Measurements from ENCODE around the gene NPHP4. TPM values are rescaled to one million over a fixed set of nuclear protein-coding genes. Genes with fewer than 3 reads are reported as not detected.

Gene NPHP4
- polyA plus RNA-seq, 4 donors, result 1.4 to 10.0 (median 2.8) TPM

DNA sequence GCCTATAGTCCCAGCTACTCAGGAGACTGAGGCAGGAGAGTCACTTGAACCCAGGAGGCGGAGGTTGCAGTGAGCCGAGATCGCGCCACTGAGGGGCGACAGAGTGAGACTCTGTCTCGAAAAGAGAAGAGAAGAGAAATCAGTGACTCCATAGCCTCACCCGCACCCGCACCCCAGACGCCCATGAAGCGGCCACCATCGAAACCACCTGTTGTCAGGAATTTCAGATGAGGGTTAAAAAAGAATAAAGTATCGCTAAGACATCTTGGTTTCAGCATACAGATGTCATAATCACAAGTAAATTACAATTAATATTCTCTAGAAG is 47.4 kb downstream of the NPHP4 start:
- Histone ChIP-seq H3K36me3 (ENCODE audit: control insufficient read depth in 3 of 3, insufficient read depth in 2 of 3, low read depth in 1 of 3, low read length in 3 of 3) (peaks cover 0 to 35% (median 7%) of the 10 kb centered on the region in 3 donors), H3K9me3 (ENCODE audit: control insufficient read depth in 2 of 2, insufficient read depth in 1 of 2, low read depth in 1 of 2, low read length in 1 of 2) (no peaks in the 10 kb centered on the region), H3K27ac (ENCODE audit: low read depth in 1 of 3, low read length in 2 of 3) (no peak overlapping the region), H3K27me3 (ENCODE audit: control insufficient read depth in 3 of 3, insufficient read depth in 3 of 3, low read length in 3 of 3) (no peaks in the 10 kb centered on the region), H3K4me1 (ENCODE audit: control insufficient read depth in 3 of 3, insufficient read depth in 2 of 3, low read depth in 1 of 3, low read length in 2 of 3) (no peaks in the 10 kb centered on the region), H3K4me3 (ENCODE audit: low read depth in 1 of 3, low read length in 3 of 3) (no peak overlapping the region)
- DNase-seq (no peak), FAIRE-seq (no peak)
- whole genome bisulfite sequencing, 3 donors, result 94 to 98% (median 97%) methylated on average over 12 of the region's 12 CpGs

DNA sequence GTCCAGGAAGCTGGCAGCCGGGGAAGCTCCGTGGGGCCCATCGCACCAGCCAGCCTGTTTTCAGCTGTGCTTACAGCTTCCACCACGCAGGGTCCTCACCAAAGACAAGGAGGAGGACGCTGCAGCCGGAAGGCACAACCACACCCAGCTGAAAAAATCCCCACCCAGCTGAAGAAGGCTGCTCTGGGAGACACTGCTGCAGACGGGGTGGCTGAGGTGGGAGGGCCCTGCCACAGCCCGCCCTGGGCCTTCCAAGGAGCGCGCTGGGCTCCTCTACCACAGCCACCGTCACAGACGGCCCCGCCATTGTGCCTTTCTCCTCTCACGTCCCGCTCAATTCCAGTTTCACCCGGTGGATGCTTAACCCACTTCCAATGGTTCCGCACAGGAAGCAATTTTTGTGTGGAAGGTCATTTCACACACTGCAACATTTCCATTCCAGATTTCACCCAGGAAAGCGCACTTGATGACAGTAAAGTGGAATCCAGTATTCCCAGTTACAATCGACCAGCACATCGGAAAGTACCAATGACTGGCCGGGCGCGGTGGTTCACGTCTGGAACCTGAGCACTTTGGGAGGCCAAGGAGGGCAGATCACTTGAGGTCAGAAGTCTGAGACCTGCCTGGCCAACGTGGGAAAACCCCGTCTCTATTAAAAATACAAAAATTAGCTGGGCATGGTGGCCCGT is 47.9 kb downstream of the NPHP4 start:
- H3K36me3 ChIP-seq (ENCODE audit: control insufficient read depth in 3 of 3, insufficient read depth in 2 of 3, low read depth in 1 of 3, low read length in 3 of 3), result peaks cover 0 to 36% (median 7%) of the 10 kb centered on the region in 3 donors
- H3K27ac ChIP-seq (ENCODE audit: low read depth in 1 of 3, low read length in 2 of 3), result no peak overlapping the region
- no peaks in the 10 kb centered on the region for H3K4me1 ChIP-seq (ENCODE audit: control insufficient read depth in 3 of 3, insufficient read depth in 2 of 3, low read depth in 1 of 3, low read length in 2 of 3)
- no peaks in the 10 kb centered on the region for H3K27me3 ChIP-seq (ENCODE audit: control insufficient read depth in 3 of 3, insufficient read depth in 3 of 3, low read length in 3 of 3)
- H3K4me3 ChIP-seq (ENCODE audit: low read depth in 1 of 3, low read length in 3 of 3), result no peak overlapping the region
- DNase-seq (no peak), FAIRE-seq (no peak)
- H3K9me3 ChIP-seq (ENCODE audit: control insufficient read depth in 2 of 2, insufficient read depth in 1 of 2, low read depth in 1 of 2, low read length in 1 of 2), result no peaks in the 10 kb centered on the region
- 88 to 92% (median 90%) methylated on average over 27 of the region's 27 CpGs for WGBS, 3 donors

- H3K4me3 ChIP-seq (ENCODE audit: low read depth in 1 of 3, low read length in 3 of 3), result no peak overlapping the region
- no peak for DNase-seq
- 89 to 94% (median 90%) methylated on average over 11 of the region's 11 CpGs for WGBS, 3 donors
- H3K27me3 ChIP-seq (ENCODE audit: control insufficient read depth in 3 of 3, insufficient read depth in 3 of 3, low read length in 3 of 3), result no peaks in the 10 kb centered on the region
- FAIRE-seq, result no peak
- peaks cover 0 to 37% (median 7%) of the 10 kb centered on the region in 3 donors for H3K36me3 ChIP-seq (ENCODE audit: control insufficient read depth in 3 of 3, insufficient read depth in 2 of 3, low read depth in 1 of 3, low read length in 3 of 3)
- no peaks in the 10 kb centered on the region for H3K4me1 ChIP-seq (ENCODE audit: control insufficient read depth in 3 of 3, insufficient read depth in 2 of 3, low read depth in 1 of 3, low read length in 2 of 3)
- H3K27ac ChIP-seq (ENCODE audit: low read depth in 1 of 3, low read length in 2 of 3), result no peak overlapping the region
- no peaks in the 10 kb centered on the region for H3K9me3 ChIP-seq (ENCODE audit: control insufficient read depth in 2 of 2, insufficient read depth in 1 of 2, low read depth in 1 of 2, low read length in 1 of 2)
Measured at GRCh38 chr1:5943343-5944124, 48.7 kb downstream of the NPHP4 start.

- Histone ChIP-seq H3K4me3 (ENCODE audit: low read depth in 1 of 3, low read length in 3 of 3) (no peak overlapping the region), H3K36me3 (ENCODE audit: control insufficient read depth in 3 of 3, insufficient read depth in 2 of 3, low read depth in 1 of 3, low read length in 3 of 3) (peaks cover 0 to 32% (median 7%) of the 10 kb centered on the region in 3 donors), H3K27me3 (ENCODE audit: control insufficient read depth in 3 of 3, insufficient read depth in 3 of 3, low read length in 3 of 3) (no peaks in the 10 kb centered on the region), H3K9me3 (ENCODE audit: control insufficient read depth in 2 of 2, insufficient read depth in 1 of 2, low read depth in 1 of 2, low read length in 1 of 2) (no peaks in the 10 kb centered on the region), H3K4me1 (ENCODE audit: control insufficient read depth in 3 of 3, insufficient read depth in 2 of 3, low read depth in 1 of 3, low read length in 2 of 3) (no peaks in the 10 kb centered on the region), H3K27ac (ENCODE audit: low read depth in 1 of 3, low read length in 2 of 3) (no peak overlapping the region)
- FAIRE-seq (no peak), DNase-seq (no peak)
- WGBS, 3 donors, result 92 to 93% (median 92%) methylated on average over 7 of the region's 7 CpGs
Measured at GRCh38 chr1:5941671-5942070, 50.6 kb downstream of the NPHP4 start.

- WGBS, 3 donors, result 96 to 100% (median 97%) methylated on average over 2 of the region's 2 CpGs
- Histone ChIP-seq H3K27me3 (ENCODE audit: control insufficient read depth in 3 of 3, insufficient read depth in 3 of 3, low read length in 3 of 3) (no peaks in the 10 kb centered on the region), H3K36me3 (ENCODE audit: control insufficient read depth in 3 of 3, insufficient read depth in 2 of 3, low read depth in 1 of 3, low read length in 3 of 3) (peaks cover 0 to 29% (median 5%) of the 10 kb centered on the region in 3 donors), H3K27ac (ENCODE audit: low read depth in 1 of 3, low read length in 2 of 3) (no peak overlapping the region), H3K9me3 (ENCODE audit: control insufficient read depth in 2 of 2, insufficient read depth in 1 of 2, low read depth in 1 of 2, low read length in 1 of 2) (no peaks in the 10 kb centered on the region), H3K4me1 (ENCODE audit: control insufficient read depth in 3 of 3, insufficient read depth in 2 of 3, low read depth in 1 of 3, low read length in 2 of 3) (no peaks in the 10 kb centered on the region), H3K4me3 (ENCODE audit: low read depth in 1 of 3, low read length in 3 of 3) (no peak overlapping the region)
- FAIRE-seq (no peak), DNase-seq (no peak)
Measured at GRCh38 chr1:5940723-5941407, 51.4 kb downstream of the NPHP4 start.

DNA sequence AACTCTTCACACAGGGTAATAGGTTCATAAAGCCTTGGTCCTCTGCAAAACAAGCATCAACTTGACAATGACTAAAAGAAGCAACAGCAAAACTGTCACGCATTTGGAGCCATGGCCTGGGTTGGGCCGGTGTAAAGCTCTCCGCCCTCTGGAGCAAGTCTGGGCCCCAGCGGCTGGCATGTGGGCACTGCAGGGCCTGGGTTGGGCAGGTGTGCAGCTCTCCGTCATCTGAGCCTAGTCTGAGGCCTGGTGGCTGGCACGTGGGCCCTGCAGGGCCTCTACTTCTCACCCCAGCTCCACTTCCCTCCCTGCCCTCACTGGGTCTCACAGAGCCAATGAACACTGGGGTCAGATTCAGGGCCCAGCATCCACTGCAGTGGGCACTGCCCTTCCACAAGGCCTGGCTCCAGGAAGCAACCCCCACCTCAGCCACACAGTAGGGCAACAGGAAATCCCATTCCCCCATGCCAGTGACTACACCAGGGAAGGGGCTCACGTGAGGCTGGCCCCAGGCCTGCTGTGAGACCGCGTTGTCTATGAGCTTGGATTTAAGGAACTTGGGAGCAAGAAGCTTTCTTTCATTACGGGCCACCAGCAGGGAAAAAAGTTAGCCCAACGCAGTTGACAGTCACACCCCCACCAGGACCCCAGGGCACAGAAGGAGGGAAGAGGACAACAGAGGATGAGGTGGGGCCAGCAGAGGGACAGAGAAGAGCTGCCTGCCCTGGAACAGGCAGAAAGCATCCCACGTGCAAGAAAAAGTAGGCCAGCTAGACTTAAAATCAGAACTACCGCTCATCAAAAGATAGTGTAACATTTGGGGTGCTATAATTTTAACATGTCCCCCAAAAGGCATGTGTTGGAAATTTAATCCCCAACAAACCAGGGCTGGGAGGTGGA is 52.7 kb downstream of the NPHP4 start:
- H3K4me3 ChIP-seq (ENCODE audit: low read depth in 1 of 3, low read length in 3 of 3), result no peak overlapping the region
- no peaks in the 10 kb centered on the region for H3K9me3 ChIP-seq (ENCODE audit: control insufficient read depth in 2 of 2, insufficient read depth in 1 of 2, low read depth in 1 of 2, low read length in 1 of 2)
- peaks cover 0 to 26% (median 3%) of the 10 kb centered on the region in 3 donors for H3K36me3 ChIP-seq (ENCODE audit: control insufficient read depth in 3 of 3, insufficient read depth in 2 of 3, low read depth in 1 of 3, low read length in 3 of 3)
- DNase-seq (no peak), FAIRE-seq (no peak)
- H3K27me3 ChIP-seq (ENCODE audit: control insufficient read depth in 3 of 3, insufficient read depth in 3 of 3, low read length in 3 of 3), result no peaks in the 10 kb centered on the region
- no peak overlapping the region for H3K27ac ChIP-seq (ENCODE audit: low read depth in 1 of 3, low read length in 2 of 3)
- H3K4me1 ChIP-seq (ENCODE audit: control insufficient read depth in 3 of 3, insufficient read depth in 2 of 3, low read depth in 1 of 3, low read length in 2 of 3), result no peaks in the 10 kb centered on the region
- 93 to 98% (median 94%) methylated on average over 13 of the region's 13 CpGs for WGBS, 3 donors

GRCh38 chr1:5938101-5938646 is 54.1 kb downstream of the NPHP4 start:
- peaks cover 0 to 2% (median 0%) of the 10 kb centered on the region in 3 donors for H3K4me1 ChIP-seq (ENCODE audit: control insufficient read depth in 3 of 3, insufficient read depth in 2 of 3, low read depth in 1 of 3, low read length in 2 of 3)
- no peak overlapping the region for H3K4me3 ChIP-seq (ENCODE audit: low read depth in 1 of 3, low read length in 3 of 3)
- DNase-seq (no peak), FAIRE-seq (no peak)
- no peaks in the 10 kb centered on the region for H3K27me3 ChIP-seq (ENCODE audit: control insufficient read depth in 3 of 3, insufficient read depth in 3 of 3, low read length in 3 of 3)
- no peaks in the 10 kb centered on the region for H3K9me3 ChIP-seq (ENCODE audit: control insufficient read depth in 2 of 2, insufficient read depth in 1 of 2, low read depth in 1 of 2, low read length in 1 of 2)
- no peak overlapping the region for H3K27ac ChIP-seq (ENCODE audit: low read depth in 1 of 3, low read length in 2 of 3)
- peaks cover 0 to 21% (median 2%) of the 10 kb centered on the region in 3 donors for H3K36me3 ChIP-seq (ENCODE audit: control insufficient read depth in 3 of 3, insufficient read depth in 2 of 3, low read depth in 1 of 3, low read length in 3 of 3)
- WGBS, 3 donors, result 91 to 94% (median 92%) methylated on average over 17 of the region's 17 CpGs

All from small intestine (tissue), 7 donors.